Endodermal cell (in vitro differentiated cells): ENCODE data around the gene SLC40A1. TPM values are rescaled to one million over a fixed set of nuclear protein-coding genes. Genes with fewer than 3 reads are reported as not detected.

ENCODE experiments used
- DNase-seq: peaks from one replicate; pipeline ENCODE4 v3.0.0-alpha.2; 2017
- H3K27ac ChIP-seq: 2 replicates; pipeline ENCODE4 v1.5.1; 2013; ENCODE audit warnings: mild to moderate bottlenecking, low read depth, low read length, moderate library complexity
- H3K27me3 ChIP-seq: 2 replicates; pipeline ENCODE4 v1.6.1; 2013; ENCODE audit warnings: mild to moderate bottlenecking, low read length, moderate library complexity; ENCODE audit not compliant: insufficient read depth, control insufficient read depth, poor library complexity, severe bottlenecking
- H3K36me3 ChIP-seq: 2 replicates; pipeline ENCODE4 v1.7.0; 2013; ENCODE audit warnings: mild to moderate bottlenecking, low read length, moderate library complexity; ENCODE audit not compliant: control insufficient read depth, insufficient read depth
- H3K4me1 ChIP-seq: one replicate; pipeline ENCODE4 v1.7.0; 2013; ENCODE audit warnings: low read length; ENCODE audit not compliant: control insufficient read depth, insufficient read depth
- H3K4me3 ChIP-seq: 2 replicates; pipeline ENCODE4 v1.5.1; 2013; ENCODE audit warnings: mild to moderate bottlenecking, low read length, moderate library complexity
- H3K9ac ChIP-seq: 2 replicates; pipeline ENCODE4 v1.6.1; 2013; ENCODE audit warnings: mild to moderate bottlenecking, low read length, moderate library complexity; ENCODE audit not compliant: poor library complexity, severe bottlenecking; ENCODE audit errors: extremely low read depth
- H3K9me3 ChIP-seq: 2 replicates; pipeline ENCODE4 v1.6.1; 2013; ENCODE audit warnings: mild to moderate bottlenecking, low read length, moderate library complexity; ENCODE audit not compliant: control insufficient read depth
- H3K27ac Mint-ChIP-seq: 2 replicates; pipeline ENCODE4 v1.8.0; 2020; ENCODE audit warnings: mixed read lengths
- H3K27me3 Mint-ChIP-seq: 2 replicates; pipeline ENCODE4 v1.8.0; 2021; ENCODE audit warnings: mild to moderate bottlenecking, mixed read lengths; ENCODE audit not compliant: insufficient read depth
- H3K36me3 Mint-ChIP-seq: 2 replicates; pipeline ENCODE4 v1.8.0; 2020; ENCODE audit warnings: low read depth, mixed read lengths
- H3K4me1 Mint-ChIP-seq: 2 replicates; pipeline ENCODE4 v1.8.0; 2020; ENCODE audit warnings: mixed read lengths
- H3K4me3 Mint-ChIP-seq: 2 replicates; pipeline ENCODE4 v1.8.0; 2020; ENCODE audit warnings: mild to moderate bottlenecking, moderate library complexity, mixed read lengths
- H3K9me3 Mint-ChIP-seq: 2 replicates; pipeline ENCODE4 v1.8.0; 2020; ENCODE audit warnings: mild to moderate bottlenecking, mixed read lengths
- WGBS, 2 experiments: methylation state at CpG; one replicate each; pipeline versions ENCODE4 v1.1.5 to v1.1.7; 2013; ENCODE audit warnings: missing lambda C conversion rate in 2 of 2, mixed read lengths in 1 of 2; ENCODE audit not compliant: insufficient coverage in 1 of 2, insufficient read length in 1 of 2; 5-methylcytosine and 5-hydroxymethylcytosine counted together
- total RNA-seq, 2 donors: library from RNA; stranded (reverse); fragmentation: NEBNext Ultra II Directional in 1 of 2; extraction: Animal tissue kit (Norgen Biotek cat#: 25700) in 1 of 2; gene quantifications; 2 replicates in 1 of 2; 3 replicates in 1 of 2; pipeline ENCODE4 v1.2.1, GENCODE V29; 2021
- TF ChIP-seq, protein P1 (sequence below): fragments of 200-600 bp; sonication (generic); conservative IDR thresholded peaks from 2 replicates; pipeline ENCODE4 v1.5.0; 2021; ENCODE audit warnings: antibody characterized with exemption, mild to moderate bottlenecking

Gene SLC40A1
- total RNA-seq, 2 donors from 2014 or later = 74.1 to 96.8 TPM

DNA sequence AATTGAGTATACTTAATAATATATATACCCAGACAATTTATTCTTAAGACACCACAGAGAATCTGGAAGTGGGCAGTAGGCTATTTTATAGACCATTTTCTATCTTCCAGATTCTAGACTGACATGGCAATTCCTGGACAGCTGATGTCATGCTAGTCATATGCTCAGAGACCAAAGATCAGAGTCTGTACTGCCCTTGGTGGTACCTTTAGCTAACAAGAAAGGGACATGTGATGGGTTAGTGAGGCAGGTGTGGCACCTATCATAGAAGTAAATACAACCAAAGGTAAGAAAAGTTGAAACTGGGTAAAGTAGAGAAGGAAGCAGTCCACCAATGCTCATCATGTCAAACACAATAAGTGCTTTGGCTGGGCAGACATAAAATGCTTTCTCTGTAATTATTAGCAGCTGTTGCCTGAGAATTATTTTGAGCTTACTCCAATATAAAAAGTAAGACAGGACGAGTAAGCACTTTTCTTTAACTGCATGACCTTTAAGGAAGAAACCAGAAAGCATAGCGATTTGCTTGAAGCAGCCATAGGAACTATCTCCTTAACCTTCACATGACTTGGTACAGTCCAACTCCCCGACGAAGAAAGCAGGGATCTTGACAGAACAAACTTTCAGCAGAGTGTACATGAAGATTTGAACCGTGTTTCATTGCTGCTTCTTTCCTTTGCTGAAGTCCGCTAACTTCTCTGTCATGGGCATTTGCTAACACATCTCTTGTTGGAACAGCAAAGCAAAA, 47.1 kb downstream of the SLC40A1 start:
- Histone ChIP-seq H3K9me3 (no peaks in the 10 kb centered on the region), H3K4me3 (no peak overlapping the region), H3K4me1 (no peaks in the 10 kb centered on the region), H3K27me3 (no peaks in the 10 kb centered on the region), H3K9ac (no peak overlapping the region), H3K27ac (no peak overlapping the region), H3K36me3 (no peaks in the 10 kb centered on the region)
- no peaks in the 10 kb centered on the region for H3K36me3 Mint-ChIP-seq
- 94 to 95% methylated on average over 4 to 6 of the region's 6 CpGs for WGBS, 2 experiments
- H3K9me3 Mint-ChIP-seq = no peaks in the 10 kb centered on the region
- no peak overlapping the region for H3K4me3 Mint-ChIP-seq
- H3K4me1 Mint-ChIP-seq = peaks cover 20% of the 10 kb centered on the region
- no peak overlapping the region for H3K27ac Mint-ChIP-seq
- H3K27me3 Mint-ChIP-seq = no peaks in the 10 kb centered on the region
- DNase-seq = no peak
- TF ChIP-seq, protein P1, sequence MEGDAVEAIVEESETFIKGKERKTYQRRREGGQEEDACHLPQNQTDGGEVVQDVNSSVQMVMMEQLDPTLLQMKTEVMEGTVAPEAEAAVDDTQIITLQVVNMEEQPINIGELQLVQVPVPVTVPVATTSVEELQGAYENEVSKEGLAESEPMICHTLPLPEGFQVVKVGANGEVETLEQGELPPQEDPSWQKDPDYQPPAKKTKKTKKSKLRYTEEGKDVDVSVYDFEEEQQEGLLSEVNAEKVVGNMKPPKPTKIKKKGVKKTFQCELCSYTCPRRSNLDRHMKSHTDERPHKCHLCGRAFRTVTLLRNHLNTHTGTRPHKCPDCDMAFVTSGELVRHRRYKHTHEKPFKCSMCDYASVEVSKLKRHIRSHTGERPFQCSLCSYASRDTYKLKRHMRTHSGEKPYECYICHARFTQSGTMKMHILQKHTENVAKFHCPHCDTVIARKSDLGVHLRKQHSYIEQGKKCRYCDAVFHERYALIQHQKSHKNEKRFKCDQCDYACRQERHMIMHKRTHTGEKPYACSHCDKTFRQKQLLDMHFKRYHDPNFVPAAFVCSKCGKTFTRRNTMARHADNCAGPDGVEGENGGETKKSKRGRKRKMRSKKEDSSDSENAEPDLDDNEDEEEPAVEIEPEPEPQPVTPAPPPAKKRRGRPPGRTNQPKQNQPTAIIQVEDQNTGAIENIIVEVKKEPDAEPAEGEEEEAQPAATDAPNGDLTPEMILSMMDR = no peak

DNA sequence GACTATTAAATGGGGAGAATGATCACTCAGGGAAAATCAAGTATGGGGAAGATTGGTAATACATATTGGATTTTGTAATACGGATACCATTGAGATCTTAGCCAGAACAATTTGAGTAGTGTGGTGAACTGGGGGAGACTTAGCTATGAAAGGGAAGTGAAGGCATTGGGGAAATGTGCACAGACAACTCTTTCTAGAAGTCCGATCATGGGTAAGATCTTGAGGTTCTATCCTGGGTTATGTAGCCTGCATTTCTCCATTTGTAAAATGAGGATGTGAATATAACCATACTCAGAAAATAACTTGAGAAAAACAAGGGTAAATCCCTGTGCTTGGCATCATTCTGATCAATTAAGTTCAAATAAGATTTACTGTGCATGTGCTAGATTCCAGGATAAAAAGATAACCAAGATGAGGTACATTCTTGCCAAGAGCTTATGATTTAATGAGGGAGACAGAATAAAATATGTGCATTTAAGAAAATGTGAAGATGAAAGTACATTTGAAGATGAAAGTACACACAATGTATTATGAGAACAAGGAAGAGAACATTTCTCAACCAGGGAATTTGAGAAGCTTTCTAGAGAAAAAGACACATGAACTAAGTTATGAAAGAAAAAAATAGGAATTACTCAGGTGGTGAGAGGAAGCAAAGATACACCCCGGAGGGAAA, 49.5 kb downstream of the SLC40A1 start:
- no peaks in the 10 kb centered on the region for H3K27me3 Mint-ChIP-seq
- no peak overlapping the region for H3K27ac ChIP-seq
- no peak for DNase-seq
- no peaks in the 10 kb centered on the region for H3K36me3 ChIP-seq
- no peaks in the 10 kb centered on the region for H3K4me1 ChIP-seq
- H3K4me3 ChIP-seq = no peak overlapping the region
- no peak overlapping the region for H3K4me3 Mint-ChIP-seq
- no peaks in the 10 kb centered on the region for H3K27me3 ChIP-seq
- H3K9me3 Mint-ChIP-seq = no peaks in the 10 kb centered on the region
- no peak overlapping the region for H3K9ac ChIP-seq
- no peaks in the 10 kb centered on the region for H3K36me3 Mint-ChIP-seq
- WGBS, 2 experiments = 90 to 93% methylated on average over 1 to 3 of the region's 3 CpGs
- TF ChIP-seq, protein P1 = no peak
- H3K27ac Mint-ChIP-seq = no peak overlapping the region
- peaks cover 15% of the 10 kb centered on the region for H3K4me1 Mint-ChIP-seq
- no peaks in the 10 kb centered on the region for H3K9me3 ChIP-seq

DNA sequence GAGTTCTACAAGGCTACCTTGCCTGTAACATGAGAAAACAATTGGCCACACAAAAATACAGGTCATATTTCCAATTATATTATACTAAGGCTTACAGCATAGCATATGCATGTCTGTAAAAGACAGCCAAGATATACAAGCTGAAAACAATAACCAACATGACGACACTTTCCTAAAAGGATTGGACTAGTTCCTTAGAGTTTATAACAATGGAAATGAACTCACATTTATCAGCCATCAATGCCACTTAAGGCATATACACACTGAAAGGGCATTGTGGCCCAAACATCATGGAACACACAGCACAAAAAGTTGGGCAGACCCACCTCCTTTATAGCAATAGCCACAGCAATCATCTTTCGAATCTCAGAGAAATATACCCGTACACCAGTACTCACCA, 52.0 kb downstream of the SLC40A1 start:
- Mint-ChIP-seq H3K4me3 (no peak overlapping the region), H3K9me3 (no peaks in the 10 kb centered on the region), H3K4me1 (peaks cover 10% of the 10 kb centered on the region), H3K36me3 (no peaks in the 10 kb centered on the region), H3K27me3 (no peaks in the 10 kb centered on the region), H3K27ac (no peak overlapping the region)
- Histone ChIP-seq H3K9ac (no peak overlapping the region), H3K9me3 (no peaks in the 10 kb centered on the region), H3K4me1 (no peaks in the 10 kb centered on the region), H3K27ac (no peak overlapping the region), H3K4me3 (no peak overlapping the region), H3K36me3 (no peaks in the 10 kb centered on the region), H3K27me3 (no peaks in the 10 kb centered on the region)
- DNase-seq = no peak
- WGBS, 2 experiments = 96% methylated on average over 3 of the region's 3 CpGs; no CpG with 5 or more reads in 1 of the 2 experiments
- TF ChIP-seq, protein P1 = no peak
